Kidney (tissue), 14 donors: ENCODE data around the gene BPTF. TPM values are rescaled to one million over a fixed set of nuclear protein-coding genes. Genes with fewer than 3 reads are reported as not detected.

Experiments used
- DNase-seq, 5 donors: peaks; one replicate each; pipeline ENCODE4 v3.0.0-alpha.2; 2013 to 2020
- FAIRE-seq: peaks from 2 replicates; lab custom pipeline; 2012; peaks lifted over from hg19 to GRCh38; lab: Jason Lieb, UNC
- H3K27ac ChIP-seq, 2 donors: one replicate each; pipeline ENCODE4 v1.7.0; 2013; ENCODE audit warnings: low read depth in 2 of 2, low read length in 2 of 2, inconsistent platforms in 1 of 2
- H3K27me3 ChIP-seq: one replicate; pipeline ENCODE4 v1.7.1; 2013; ENCODE audit warnings: low read length, inconsistent platforms; ENCODE audit not compliant: control insufficient read depth, insufficient read depth
- H3K36me3 ChIP-seq, 3 donors: one replicate each; pipeline versions ENCODE4 v1.7.0 to v1.7.1; 2013; ENCODE audit warnings: low read length in 3 of 3, control low read depth in 1 of 3, inconsistent platforms in 1 of 3; ENCODE audit not compliant: insufficient read depth in 3 of 3, control insufficient read depth in 2 of 3
- H3K4me1 ChIP-seq, 3 donors: one replicate each; pipeline versions ENCODE4 v1.7.0 to v1.7.1; 2013; ENCODE audit warnings: low read length in 3 of 3, inconsistent platforms in 1 of 3, low read depth in 1 of 3; ENCODE audit not compliant: control insufficient read depth in 2 of 3, insufficient read depth in 2 of 3
- H3K4me3 ChIP-seq, 3 donors: one replicate each; pipeline versions ENCODE4 v1.7.0 to v1.8.1; 2013; ENCODE audit warnings: low read length in 3 of 3, control low read depth in 1 of 3, inconsistent platforms in 1 of 3
- H3K9ac ChIP-seq, 3 donors: one replicate each; pipeline versions ENCODE4 v1.7.0 to v1.7.1; 2013; ENCODE audit warnings: low read length in 3 of 3, control low read depth in 1 of 3, inconsistent platforms in 1 of 3
- H3K9me3 ChIP-seq, 3 donors: one replicate each; pipeline versions ENCODE4 v1.7.0 to v1.7.1; 2013; ENCODE audit warnings: low read length in 3 of 3, control low read depth in 1 of 3, inconsistent platforms in 1 of 3; ENCODE audit not compliant: control insufficient read depth in 2 of 3, insufficient read depth in 1 of 3
- intact Hi-C: fragments of 100-400 bp; cut with DNase I; formaldehyde crosslinking; loops from one replicate; pipeline ENCODE4 v1.11.1; 2022
- polyA plus RNA-seq: library from polyadenylated mRNA; stranded (reverse); fragments of 350-450 nt; fragmentation: Illumina TruSeq; extraction: RNeasy Lipid Tissue Mini Kit (QIAGEN cat#74804); gene quantifications from one replicate; pipeline ENCODE4 v1.2.3, GENCODE V29; 2014; ENCODE audit warnings: low read depth, low replicate concordance; ENCODE audit not compliant: insufficient read depth
- total RNA-seq: library from RNA; stranded (reverse); fragmentation: NEBNext Ultra II Directional; extraction: Animal tissue kit (Norgen Biotek cat#: 25700); gene quantifications from one replicate; pipeline ENCODE4 v1.2.1, GENCODE V29; 2021
- TF ChIP-seq, protein P1 (sequence below): IDR thresholded peaks from 3 replicates; pipeline ENCODE4 v1.5.1; 2012; ENCODE audit warnings: mild to moderate bottlenecking, moderate library complexity, borderline replicate concordance; ENCODE audit not compliant: insufficient read depth; ENCODE audit errors: extremely low read depth
- donor health status: control.
- donor health status: control.
- donor health status: control.
- donor health status: control.
- donor health status: control.
- donor health status: DM: yes; HTN: yes; CAD: no.
- donor health status: Normal renal cell carcinoma (clear cell type).

Gene BPTF
- total and polyA plus RNA-seq, 2 donors from 2014 or later, result 14.6 to 103 TPM

DNA sequence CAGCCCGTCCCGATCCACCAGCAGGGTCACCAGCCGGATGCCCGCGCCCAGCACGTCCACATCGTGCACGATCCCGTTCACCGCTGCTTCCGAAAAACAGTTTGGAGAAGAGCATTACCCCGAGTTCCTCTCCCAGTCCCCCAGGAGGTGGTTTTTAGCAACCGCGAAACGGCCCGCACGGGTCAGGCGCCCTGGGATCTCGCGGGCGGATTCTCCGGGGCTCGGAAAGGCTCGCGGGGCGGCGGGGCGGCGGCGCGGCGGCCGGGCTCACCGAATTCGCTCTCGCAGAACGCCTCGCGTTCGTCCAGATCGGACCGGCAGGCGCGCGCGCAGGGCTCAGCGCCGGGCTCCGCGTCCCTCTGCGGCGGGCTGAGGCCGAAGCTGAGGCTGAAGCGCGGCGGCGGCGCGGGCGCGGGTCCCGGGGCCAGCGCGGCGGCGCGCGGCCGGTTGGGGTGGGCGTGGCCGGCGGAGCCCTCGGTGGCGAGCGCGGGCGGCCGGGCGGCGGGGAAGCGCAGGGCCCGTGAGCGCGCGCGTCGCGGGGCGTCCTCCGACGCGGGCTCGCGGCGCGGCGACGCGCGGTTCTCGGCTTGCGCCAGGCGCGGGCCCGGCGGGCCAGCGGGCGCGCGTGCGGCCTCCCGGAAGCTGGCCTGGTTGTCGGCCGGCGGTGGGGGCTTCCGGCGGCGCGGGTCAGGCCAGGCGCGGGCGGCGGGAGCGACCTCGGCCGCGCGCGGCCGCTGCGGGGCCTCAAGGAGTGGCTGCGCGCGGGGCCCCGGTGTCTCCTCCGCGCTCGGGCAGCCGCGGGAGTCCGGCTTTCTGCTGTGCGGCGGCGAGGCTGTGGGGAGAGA is 168.1 kb downstream of the BPTF start:
- peaks cover 0 to 6% (median 5%) of the 10 kb centered on the region in 3 donors for H3K4me1 ChIP-seq
- no peaks in the 10 kb centered on the region for H3K36me3 ChIP-seq
- peak overlapping the region; percentile 78 to 85 (median 79) for H3K4me3 ChIP-seq
- intact Hi-C loops, result no loop called here
- H3K9ac ChIP-seq, result peak overlapping the region; percentile 71 to 76 (median 73)
- FAIRE-seq (no peak), DNase-seq (peak; percentile 83 to 94 (median 89))
- H3K27me3 ChIP-seq, result no peaks in the 10 kb centered on the region
- TF ChIP-seq, protein P1, sequence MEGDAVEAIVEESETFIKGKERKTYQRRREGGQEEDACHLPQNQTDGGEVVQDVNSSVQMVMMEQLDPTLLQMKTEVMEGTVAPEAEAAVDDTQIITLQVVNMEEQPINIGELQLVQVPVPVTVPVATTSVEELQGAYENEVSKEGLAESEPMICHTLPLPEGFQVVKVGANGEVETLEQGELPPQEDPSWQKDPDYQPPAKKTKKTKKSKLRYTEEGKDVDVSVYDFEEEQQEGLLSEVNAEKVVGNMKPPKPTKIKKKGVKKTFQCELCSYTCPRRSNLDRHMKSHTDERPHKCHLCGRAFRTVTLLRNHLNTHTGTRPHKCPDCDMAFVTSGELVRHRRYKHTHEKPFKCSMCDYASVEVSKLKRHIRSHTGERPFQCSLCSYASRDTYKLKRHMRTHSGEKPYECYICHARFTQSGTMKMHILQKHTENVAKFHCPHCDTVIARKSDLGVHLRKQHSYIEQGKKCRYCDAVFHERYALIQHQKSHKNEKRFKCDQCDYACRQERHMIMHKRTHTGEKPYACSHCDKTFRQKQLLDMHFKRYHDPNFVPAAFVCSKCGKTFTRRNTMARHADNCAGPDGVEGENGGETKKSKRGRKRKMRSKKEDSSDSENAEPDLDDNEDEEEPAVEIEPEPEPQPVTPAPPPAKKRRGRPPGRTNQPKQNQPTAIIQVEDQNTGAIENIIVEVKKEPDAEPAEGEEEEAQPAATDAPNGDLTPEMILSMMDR, result no peak
- peak overlapping the region; percentile 89 to 93 for H3K27ac ChIP-seq
- no peaks in the 10 kb centered on the region for H3K9me3 ChIP-seq

GRCh38 chr17:67993998-67994361 is 168.7 kb downstream of the BPTF start:
- no peaks in the 10 kb centered on the region for H3K36me3 ChIP-seq
- DNase-seq, result no peak
- peak overlapping the region in 2 of 3 donors; percentile 47 to 73 for H3K9ac ChIP-seq
- intact Hi-C loops, result no loop called here
- FAIRE-seq, result no peak
- TF ChIP-seq, protein P1, result no peak
- peak overlapping the region; percentile 71 to 93 for H3K27ac ChIP-seq
- H3K4me3 ChIP-seq, result peak overlapping the region; percentile 52 to 78 (median 71)
- H3K4me1 ChIP-seq, result peaks cover 0 to 6% (median 5%) of the 10 kb centered on the region in 3 donors
- H3K9me3 ChIP-seq, result no peaks in the 10 kb centered on the region
- H3K27me3 ChIP-seq, result no peaks in the 10 kb centered on the region

- H3K4me3 ChIP-seq, result peak overlapping the region in 2 of 3 donors; percentile 67 to 78
- FAIRE-seq (no peak), DNase-seq (peak in 1 of 5 donors; percentile 17)
- H3K9me3 ChIP-seq, result no peaks in the 10 kb centered on the region
- no peaks in the 10 kb centered on the region for H3K27me3 ChIP-seq
- TF ChIP-seq, protein P1, result no peak
- no peaks in the 10 kb centered on the region for H3K36me3 ChIP-seq
- no peak overlapping the region for H3K9ac ChIP-seq
- H3K4me1 ChIP-seq, result peaks cover 0 to 6% (median 5%) of the 10 kb centered on the region in 3 donors
- intact Hi-C loops, result no loop called here
- peak overlapping the region in 1 of 2 donors; percentile 57 for H3K27ac ChIP-seq
These were observed 169.7 kb downstream of the BPTF start for GRCh38 chr17:67994817-67995569.
